Fibroblast of mammary gland (primary cell): ENCODE data around the gene TBC1D1.

Source experiments
- DNase-seq: peaks from one replicate; pipeline ENCODE4 v3.0.0-alpha.2; 2010; ENCODE audit warnings: low read depth
- H3K4me3 ChIP-seq: 2 replicates; pipeline ENCODE4 v1.5.1; 2011; ENCODE audit warnings: low read depth, mild to moderate bottlenecking, low read length, moderate library complexity; ENCODE audit not compliant: control insufficient read depth
- TF ChIP-seq, protein P1 (sequence below): conservative IDR thresholded peaks from 2 replicates; pipeline ENCODE4 v1.5.1; 2011; ENCODE audit warnings: low read depth, low read length, inconsistent platforms; ENCODE audit not compliant: control insufficient read depth, insufficient read depth

Gene TBC1D1

DNA sequence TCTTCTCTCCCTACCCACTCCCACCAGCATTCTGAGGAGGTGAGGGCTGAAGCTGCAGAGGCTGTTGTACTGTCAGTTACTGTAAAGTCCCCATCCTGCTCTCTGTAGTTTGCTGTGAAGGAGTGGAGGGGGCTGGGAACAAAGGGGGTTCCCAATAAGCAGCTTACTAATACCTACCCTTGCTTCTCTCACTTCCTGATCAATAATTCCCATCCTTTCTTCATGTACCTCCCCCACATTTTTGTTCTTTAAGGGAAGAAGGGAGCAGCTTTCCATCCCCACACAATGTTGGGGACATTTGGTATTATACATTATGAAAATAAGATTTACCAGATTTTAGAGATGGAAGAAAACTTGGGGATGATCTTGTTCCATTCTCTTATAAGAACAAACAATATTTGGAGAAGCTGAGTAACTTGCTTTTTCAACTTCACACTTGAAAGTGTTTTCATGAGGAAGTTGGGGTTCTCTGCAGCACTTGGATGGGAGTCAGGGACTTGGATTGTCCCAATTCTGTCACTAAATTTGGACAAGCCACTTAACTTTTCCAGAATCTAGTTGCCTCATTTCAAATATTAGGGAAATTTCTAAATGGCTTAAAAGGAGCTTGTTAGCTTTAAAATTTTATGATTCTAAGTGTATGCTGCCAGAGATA, 5.4 kb downstream of the TBC1D1 start:
- H3K4me3 ChIP-seq: no peak overlapping the region
- TF ChIP-seq, protein P1, sequence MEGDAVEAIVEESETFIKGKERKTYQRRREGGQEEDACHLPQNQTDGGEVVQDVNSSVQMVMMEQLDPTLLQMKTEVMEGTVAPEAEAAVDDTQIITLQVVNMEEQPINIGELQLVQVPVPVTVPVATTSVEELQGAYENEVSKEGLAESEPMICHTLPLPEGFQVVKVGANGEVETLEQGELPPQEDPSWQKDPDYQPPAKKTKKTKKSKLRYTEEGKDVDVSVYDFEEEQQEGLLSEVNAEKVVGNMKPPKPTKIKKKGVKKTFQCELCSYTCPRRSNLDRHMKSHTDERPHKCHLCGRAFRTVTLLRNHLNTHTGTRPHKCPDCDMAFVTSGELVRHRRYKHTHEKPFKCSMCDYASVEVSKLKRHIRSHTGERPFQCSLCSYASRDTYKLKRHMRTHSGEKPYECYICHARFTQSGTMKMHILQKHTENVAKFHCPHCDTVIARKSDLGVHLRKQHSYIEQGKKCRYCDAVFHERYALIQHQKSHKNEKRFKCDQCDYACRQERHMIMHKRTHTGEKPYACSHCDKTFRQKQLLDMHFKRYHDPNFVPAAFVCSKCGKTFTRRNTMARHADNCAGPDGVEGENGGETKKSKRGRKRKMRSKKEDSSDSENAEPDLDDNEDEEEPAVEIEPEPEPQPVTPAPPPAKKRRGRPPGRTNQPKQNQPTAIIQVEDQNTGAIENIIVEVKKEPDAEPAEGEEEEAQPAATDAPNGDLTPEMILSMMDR: no peak
- no peak for DNase-seq

DNA sequence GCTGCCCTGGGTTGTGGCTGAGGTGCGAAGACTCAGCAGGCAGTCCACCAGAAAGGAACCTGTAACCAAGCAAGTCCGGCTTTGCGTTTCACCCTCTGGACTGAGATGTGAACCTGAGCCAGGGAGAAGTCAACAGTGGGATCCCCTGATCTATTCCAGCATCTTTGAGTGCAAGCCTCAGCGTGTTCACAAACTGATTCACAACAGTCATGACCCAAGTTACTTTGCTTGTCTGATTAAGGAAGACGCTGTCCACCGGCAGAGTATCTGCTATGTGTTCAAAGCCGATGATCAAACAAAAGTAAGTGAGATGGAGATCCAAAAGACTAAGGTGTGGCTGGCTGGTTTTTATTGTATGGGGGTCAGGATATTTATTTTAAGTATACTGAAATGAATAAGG, 11.3 kb downstream of the TBC1D1 start:
- TF ChIP-seq, protein P1: no peak
- H3K4me3 ChIP-seq: no peak overlapping the region
- DNase-seq: no peak

DNA sequence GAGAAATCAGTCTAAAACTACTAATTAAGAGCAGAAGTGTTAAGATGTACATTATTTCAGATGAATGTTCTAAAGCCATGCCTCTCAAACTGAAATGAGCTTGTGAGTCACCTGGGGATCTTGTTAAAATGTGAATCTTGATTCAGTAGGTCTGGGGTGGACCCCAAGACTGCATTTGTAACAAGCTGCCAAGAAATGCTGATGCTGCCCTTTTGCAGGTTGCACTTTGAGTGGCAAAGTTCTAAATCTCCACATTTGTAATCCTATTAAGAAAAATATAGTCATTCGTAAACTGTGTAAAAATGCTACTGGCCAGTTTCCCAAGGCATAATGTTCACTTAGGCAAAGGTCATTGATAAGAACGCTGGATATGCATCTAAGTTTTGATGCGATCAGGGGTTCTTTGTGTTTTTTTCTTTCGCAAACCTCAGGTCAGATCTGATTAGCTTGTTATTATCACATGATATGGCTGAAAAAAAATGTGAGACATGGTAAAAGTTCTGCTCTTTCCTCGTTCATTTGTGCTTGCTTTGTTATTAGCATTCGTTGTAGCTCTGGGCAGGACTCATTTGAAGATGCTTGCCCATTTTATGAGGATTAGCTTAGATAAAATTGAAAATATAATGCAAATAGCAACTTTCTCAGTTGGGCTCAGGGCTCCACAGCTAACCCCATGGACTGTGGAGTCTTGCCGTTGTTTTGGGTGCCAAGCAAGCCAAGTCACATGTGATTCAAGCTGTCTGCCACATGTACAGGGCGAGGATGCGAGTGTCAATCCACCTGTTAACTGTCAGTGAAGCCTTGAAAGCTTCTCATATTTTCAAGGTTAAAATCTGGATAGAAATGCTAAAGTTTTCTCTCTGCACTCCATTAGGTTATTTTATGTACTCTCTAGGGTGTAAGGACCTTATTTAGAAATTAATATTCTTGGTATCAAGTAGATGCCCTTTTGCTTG, 12.1 kb downstream of the TBC1D1 start:
- TF ChIP-seq, protein P1: no peak
- DNase-seq: no peak
- H3K4me3 ChIP-seq: no peak overlapping the region

DNA sequence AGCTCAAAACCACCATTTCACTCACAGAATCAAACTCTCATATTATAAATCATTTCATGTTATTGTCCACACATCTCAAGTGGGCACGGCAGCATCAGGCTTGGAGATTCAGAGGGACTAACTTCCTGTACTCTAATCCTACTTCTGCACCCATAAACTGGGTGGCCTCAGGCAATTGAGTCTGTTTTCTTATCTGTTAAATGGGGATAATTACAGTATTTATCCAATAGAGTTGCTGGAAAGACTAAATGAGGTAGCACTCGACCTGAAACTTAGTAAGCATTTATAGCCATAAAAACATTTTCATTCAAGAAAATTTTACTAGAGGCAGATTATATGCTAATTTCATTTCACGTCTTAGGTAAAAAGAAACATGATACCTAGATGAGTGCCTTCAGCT, 13.0 kb downstream of the TBC1D1 start:
- H3K4me3 ChIP-seq: no peak overlapping the region
- no peak for DNase-seq
- TF ChIP-seq, protein P1: no peak

DNA sequence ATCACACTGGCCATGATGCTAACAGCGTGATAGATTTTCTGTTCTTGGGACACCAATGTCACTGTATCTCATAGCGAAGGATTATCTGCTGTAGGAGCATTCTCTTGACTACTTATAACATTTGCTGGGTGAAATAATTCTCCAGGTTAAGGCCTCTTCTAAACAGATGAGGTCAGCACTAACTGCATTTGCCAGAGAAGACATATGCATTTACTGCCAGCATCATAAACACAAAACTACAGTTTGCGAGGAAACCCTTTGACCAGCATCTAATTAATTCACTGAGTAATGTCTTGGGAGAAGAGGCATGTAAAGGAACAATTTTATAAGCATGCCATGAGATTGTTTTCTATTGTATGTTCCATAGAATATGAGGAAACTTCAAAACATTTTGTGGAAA, 13.9 kb downstream of the TBC1D1 start:
- DNase-seq: no peak
- no peak overlapping the region for H3K4me3 ChIP-seq
- TF ChIP-seq, protein P1: no peak

DNA sequence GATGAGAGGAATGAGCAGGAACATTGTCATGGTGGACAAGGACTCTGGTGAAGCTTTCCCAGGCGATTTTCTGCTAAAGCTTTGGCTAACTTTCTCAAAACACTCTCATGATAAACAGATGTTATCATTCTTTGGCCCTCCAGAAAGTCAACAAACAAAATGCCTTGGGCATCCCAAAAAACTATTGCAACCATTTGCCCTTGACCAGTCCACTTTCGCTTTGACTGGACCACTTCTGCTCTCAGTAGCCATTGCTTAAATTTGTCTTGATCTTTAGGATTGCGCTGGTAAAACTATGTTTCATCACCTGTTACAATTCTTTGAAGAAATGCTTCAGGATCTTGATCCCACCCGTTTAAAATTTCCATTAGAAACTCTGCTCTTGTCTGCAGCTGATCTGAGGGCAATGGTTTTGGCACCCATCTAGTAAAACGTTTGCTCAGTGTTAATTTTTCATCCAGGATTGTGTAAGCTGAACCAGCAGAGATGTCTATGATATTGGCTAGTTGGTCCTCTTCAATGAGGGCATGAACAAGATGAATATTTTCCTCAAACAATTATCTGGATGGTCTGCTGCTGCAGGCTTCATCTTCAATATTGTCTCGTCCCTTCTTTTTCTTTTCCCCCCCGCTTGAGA, 14.8 kb downstream of the TBC1D1 start:
- TF ChIP-seq, protein P1: no peak
- no peak for DNase-seq
- H3K4me3 ChIP-seq: no peak overlapping the region
